SK-N-SH (cell line): ENCODE data around the gene ZNF547.

ENCODE experiments used
- CTCF ChIP-seq: fragments of 200-600 bp; sonication (generic); IDR thresholded peaks from 2 replicates; pipeline ENCODE4 v1.6.1; 2017; ENCODE audit warnings: antibody characterized with exemption, mild to moderate bottlenecking, moderate library complexity
- EP300 ChIP-seq, 2 experiments: IDR thresholded peaks; 2 replicates each; pipeline versions ENCODE4 v1.4.0 to v1.6.1; 2012; ENCODE audit warnings: borderline replicate concordance in 1 of 2, low read depth in 1 of 2, low read length in 1 of 2
- EZH2phosphoT487 ChIP-seq: fragments of 200-600 bp; sonication (generic); IDR thresholded peaks from 2 replicates; pipeline ENCODE4 v1.6.1; 2017; ENCODE audit warnings: low read depth, mixed run types, mild to moderate bottlenecking, antibody characterized with exemption, moderate library complexity, borderline replicate concordance
- IRF3 ChIP-seq: fragments of 150-350 bp; IDR thresholded peaks from 2 replicates; pipeline ENCODE4 v1.6.1; 2016; ENCODE audit warnings: mild to moderate bottlenecking, low read depth, low read length
- NRF1 ChIP-seq: IDR thresholded peaks from 2 replicates; pipeline ENCODE4 v1.6.1; 2012; ENCODE audit warnings: low read depth, mild to moderate bottlenecking, low read length
- PBX3 ChIP-seq: IDR thresholded peaks from 2 replicates; pipeline ENCODE4; 2012
- POLR2AphosphoS5 ChIP-seq: IDR thresholded peaks from 2 replicates; pipeline ENCODE4 v1.6.1; 2012; ENCODE audit warnings: low read depth, low read length
- RAD21 ChIP-seq: IDR thresholded peaks from 2 replicates; pipeline ENCODE4 v1.6.1; 2012; ENCODE audit warnings: mild to moderate bottlenecking, low read length
- RFX5 ChIP-seq: IDR thresholded peaks from 2 replicates; pipeline ENCODE4 v1.6.1; 2012; ENCODE audit warnings: mild to moderate bottlenecking, improper control_type of control experiment, low read length
- USF2 ChIP-seq: fragments of 150-350 bp; IDR thresholded peaks from 2 replicates; pipeline ENCODE4 v1.6.1; 2017; ENCODE audit warnings: antibody characterized with exemption, low read length, low read depth, borderline replicate concordance
- YY1 ChIP-seq: IDR thresholded peaks from 2 replicates; pipeline ENCODE4 v1.4.0; 2012; ENCODE audit warnings: low read depth, mild to moderate bottlenecking

- TF ChIP-seq CTCF (no peak), POLR2AphosphoS5 (no peak), EP300 (IDR thresholded peaks at IDR 0.05; ENCODE audit: borderline replicate concordance in 1 of 2, low read depth in 1 of 2, low read length in 1 of 2) (no peak), USF2 (no peak), IRF3 (no peak), PBX3 (no peak), NRF1 (no peak), EZH2phosphoT487 (no peak), YY1 (no peak), RFX5 (no peak), RAD21 (no peak)
Measured at GRCh38 chr19:57327993-57328392, 35.4 kb upstream of the ZNF547 start.
